ENCODE results near the gene EEF2K. TPM values are rescaled to one million over a fixed set of nuclear protein-coding genes. Genes with fewer than 3 reads are reported as not detected.

Gene EEF2K
- total and polyA plus RNA-seq, 2 of the 13 experiments (the other 11 are each of a cell fraction or from before 2014, with no cell fraction given), result 22.0 to 23.8 TPM

DNA sequence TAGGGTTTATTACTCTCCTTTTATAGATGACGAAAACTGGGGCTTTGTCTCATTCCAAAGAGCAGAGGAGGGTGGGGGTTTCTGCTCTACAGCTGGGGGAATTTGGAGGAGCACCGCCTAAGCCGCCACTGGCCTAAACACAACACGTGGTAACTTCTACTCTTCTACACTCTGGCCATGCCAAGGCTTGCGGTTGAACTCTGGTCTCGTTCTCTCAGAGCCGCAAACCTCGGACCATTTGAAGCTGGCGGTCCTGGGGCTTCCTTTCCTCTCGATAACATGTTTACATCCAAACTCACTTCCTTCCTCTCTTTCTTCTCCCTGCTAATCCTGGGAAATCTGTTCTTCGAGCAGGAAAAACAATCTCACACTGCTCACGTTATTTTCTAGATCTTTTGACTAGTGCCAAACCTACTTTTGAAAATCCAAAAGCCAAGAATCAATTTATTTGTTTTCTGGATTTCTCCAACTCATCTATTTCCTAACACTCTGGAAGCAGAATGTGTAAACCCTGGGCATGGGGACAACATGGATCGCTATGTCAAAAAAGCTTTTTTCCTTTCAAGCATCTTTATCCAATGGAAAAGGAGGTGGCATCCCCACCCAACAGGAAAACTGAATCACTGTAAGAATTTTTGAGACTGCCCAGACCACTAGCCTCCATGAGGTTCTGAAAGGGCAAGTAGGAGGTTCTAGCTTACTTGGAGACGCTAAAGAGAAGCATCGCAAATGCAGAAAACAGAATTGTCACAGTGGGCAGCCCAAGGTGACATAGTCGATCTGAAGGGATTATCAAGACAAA is 13.6 kb upstream of the EEF2K start (continued):
- TF ChIP-seq ETV6 (CRISPR knock-in tag; conservative IDR thresholded peaks at IDR 0.05), result peak; percentile 65; the same call in 1 of the 2 replicates
- no peak for TF ChIP-seq ATM (IDR thresholded peaks at IDR 0.05; ENCODE audit: borderline replicate concordance)
- no peak for TF ChIP-seq SETDB1 (CRISPR knock-in tag; IDR thresholded peaks at IDR 0.05; ENCODE audit: borderline replicate concordance)
- no peak for TF ChIP-seq GPN1 (CRISPR knock-in tag; IDR thresholded peaks at IDR 0.05; ENCODE audit: borderline replicate concordance)
- peak; percentile 55; the same call in 1 of the 2 replicates for TF ChIP-seq SIX1 (CRISPR knock-in tag; IDR thresholded peaks at IDR 0.05; ENCODE audit: borderline replicate concordance)
- peak; percentile 93 for TF ChIP-seq ZGPAT (CRISPR knock-in tag; IDR thresholded peaks at IDR 0.05)
- TF ChIP-seq XBP1 (CRISPR knock-in tag; IDR thresholded peaks at IDR 0.05), result peak; percentile 76
- TF ChIP-seq, protein P1, sequence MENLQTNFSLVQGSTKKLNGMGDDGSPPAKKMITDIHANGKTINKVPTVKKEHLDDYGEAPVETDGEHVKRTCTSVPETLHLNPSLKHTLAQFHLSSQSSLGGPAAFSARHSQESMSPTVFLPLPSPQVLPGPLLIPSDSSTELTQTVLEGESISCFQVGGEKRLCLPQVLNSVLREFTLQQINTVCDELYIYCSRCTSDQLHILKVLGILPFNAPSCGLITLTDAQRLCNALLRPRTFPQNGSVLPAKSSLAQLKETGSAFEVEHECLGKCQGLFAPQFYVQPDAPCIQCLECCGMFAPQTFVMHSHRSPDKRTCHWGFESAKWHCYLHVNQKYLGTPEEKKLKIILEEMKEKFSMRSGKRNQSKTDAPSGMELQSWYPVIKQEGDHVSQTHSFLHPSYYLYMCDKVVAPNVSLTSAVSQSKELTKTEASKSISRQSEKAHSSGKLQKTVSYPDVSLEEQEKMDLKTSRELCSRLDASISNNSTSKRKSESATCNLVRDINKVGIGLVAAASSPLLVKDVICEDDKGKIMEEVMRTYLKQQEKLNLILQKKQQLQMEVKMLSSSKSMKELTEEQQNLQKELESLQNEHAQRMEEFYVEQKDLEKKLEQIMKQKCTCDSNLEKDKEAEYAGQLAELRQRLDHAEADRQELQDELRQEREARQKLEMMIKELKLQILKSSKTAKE (CRISPR knock-in tag; IDR thresholded peaks at IDR 0.05; ENCODE audit: borderline replicate concordance), result no peak
- peak; percentile 52 for TF ChIP-seq RNF2 (conservative IDR thresholded peaks at IDR 0.05; ENCODE audit: low read depth)
- no peak for TF ChIP-seq RBM39 (IDR thresholded peaks at IDR 0.05; ENCODE audit: low read depth, low read length, poor library complexity, severe bottlenecking)
- TF ChIP-seq YEATS4 (CRISPR knock-in tag; IDR thresholded peaks at IDR 0.05; ENCODE audit: borderline replicate concordance), result peak; percentile 93; the same call in 1 of the 2 replicates
- no peak for TF ChIP-seq ISX (CRISPR knock-in tag; conservative IDR thresholded peaks at IDR 0.05)
- no peak for TF ChIP-seq GTF3A (CRISPR knock-in tag; conservative IDR thresholded peaks at IDR 0.05)
- peak; percentile 68 for TF ChIP-seq PHF8 (CRISPR knock-in tag; IDR thresholded peaks at IDR 0.05)
- no peak for TF ChIP-seq ZNF841 (CRISPR knock-in tag; IDR thresholded peaks at IDR 0.05; ENCODE audit: borderline replicate concordance)
- TF ChIP-seq ZNF281 (CRISPR knock-in tag; IDR thresholded peaks at IDR 0.05; ENCODE audit: borderline replicate concordance), result peak; percentile 65; the same call in 1 of the 2 replicates
- no peak for TF ChIP-seq IRF1 (CRISPR knock-in tag; IDR thresholded peaks at IDR 0.05; ENCODE audit: low read depth)
- TF ChIP-seq ADNP (CRISPR knock-in tag; IDR thresholded peaks at IDR 0.05), result no peak
- no peak; the same call in 1 of the 2 replicates for TF ChIP-seq PBX2 (CRISPR knock-in tag; IDR thresholded peaks at IDR 0.05)
- no peak for TF ChIP-seq DR1 (CRISPR knock-in tag; IDR thresholded peaks at IDR 0.05)
- TF ChIP-seq ZNF607 (CRISPR knock-in tag; IDR thresholded peaks at IDR 0.05; ENCODE audit: borderline replicate concordance), result peak; percentile 95; the same call in 1 of the 2 replicates

All from HepG2 (cell line).